ENCODE measurements around the gene ADAM19.

The ADAM19 gene

DNA sequence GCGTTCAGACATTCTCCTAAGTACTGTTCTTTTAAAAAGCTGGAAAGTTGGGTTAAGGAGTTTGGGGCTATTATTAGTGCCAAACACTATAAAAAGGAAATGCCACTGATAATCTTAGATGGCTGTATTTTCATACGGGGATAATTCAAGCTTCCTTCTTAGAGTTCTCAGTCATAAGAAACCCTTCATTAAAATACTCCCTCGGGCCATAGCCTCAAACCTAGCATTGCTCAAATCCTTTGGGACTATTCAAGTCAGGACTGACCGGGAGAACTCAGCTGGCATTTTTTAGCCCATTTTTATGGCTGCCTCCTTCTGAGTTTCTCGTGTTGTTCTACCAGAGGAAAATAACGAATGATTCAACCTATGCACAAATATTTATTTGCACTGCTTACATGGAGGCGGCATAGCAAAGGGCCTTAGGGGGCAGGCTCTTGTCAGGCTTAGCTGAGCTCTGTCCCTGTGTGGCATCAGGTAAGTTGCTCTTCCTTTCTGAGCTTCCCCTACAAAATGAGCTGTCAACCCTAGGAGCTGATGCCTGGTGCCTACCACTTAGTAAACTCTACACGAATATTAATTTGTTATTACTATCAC, 33.5 kb upstream of the ADAM19 start:
- Histone ChIP-seq H3K36me3 (ENCODE audit: control insufficient read depth, insufficient read depth, low read length) (no peaks in the 10 kb centered on the region), H3K9me3 (ENCODE audit: control insufficient read depth, insufficient read depth, low read length) (no peaks in the 10 kb centered on the region), H3K9ac (ENCODE audit: low read depth, low read length) (no peak overlapping the region), H3K27me3 (ENCODE audit: control insufficient read depth, insufficient read depth, low read length) (no peaks in the 10 kb centered on the region), H3K27ac (ENCODE audit: low read depth, low read length) (no peak overlapping the region), H3K4me1 (ENCODE audit: control insufficient read depth, insufficient read depth, low read length) (no peaks in the 10 kb centered on the region), H3K4me3 (ENCODE audit: low read depth, low read length) (no peak overlapping the region)

DNA sequence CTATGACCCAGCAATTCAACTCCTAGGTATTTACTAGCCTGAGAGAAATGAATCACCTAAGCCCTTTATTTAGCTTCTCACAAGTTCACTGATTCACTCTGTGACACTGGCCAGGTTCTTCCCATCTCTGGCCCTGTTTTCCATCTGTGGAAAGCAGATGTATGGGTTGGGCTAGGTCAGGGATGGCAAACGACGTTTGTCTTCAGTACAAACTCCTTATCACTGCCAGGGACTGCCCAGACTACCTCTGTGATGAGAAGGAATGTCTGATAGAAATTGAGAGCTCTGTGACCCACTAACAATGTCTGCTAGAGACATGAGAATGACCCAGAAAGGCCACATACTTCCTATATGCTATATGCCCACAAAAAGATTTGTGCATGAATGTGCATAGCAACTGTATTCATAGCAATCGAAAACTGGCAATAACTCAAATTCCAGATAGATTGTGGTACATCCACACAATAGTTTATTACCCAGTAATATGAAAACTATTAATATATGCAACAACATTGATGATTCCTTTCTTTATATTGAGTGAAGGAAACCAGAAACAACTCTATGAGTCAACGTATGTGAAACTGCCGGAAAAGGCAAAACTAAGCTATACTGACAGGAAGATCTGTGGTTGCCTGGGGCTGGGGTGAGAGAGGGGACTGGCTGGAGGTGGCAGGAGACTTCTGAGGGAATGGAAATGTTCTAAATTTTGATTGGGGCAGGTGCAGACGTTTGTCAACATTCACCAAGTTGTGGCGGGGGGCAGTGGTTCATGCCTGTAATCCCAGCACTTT, 32.0 kb upstream of the ADAM19 start:
- Histone ChIP-seq H3K9me3 (ENCODE audit: control insufficient read depth, insufficient read depth, low read length) (no peaks in the 10 kb centered on the region), H3K4me1 (ENCODE audit: control insufficient read depth, insufficient read depth, low read length) (no peaks in the 10 kb centered on the region), H3K4me3 (ENCODE audit: low read depth, low read length) (no peak overlapping the region), H3K27me3 (ENCODE audit: control insufficient read depth, insufficient read depth, low read length) (no peaks in the 10 kb centered on the region), H3K27ac (ENCODE audit: low read depth, low read length) (no peak overlapping the region), H3K36me3 (ENCODE audit: control insufficient read depth, insufficient read depth, low read length) (no peaks in the 10 kb centered on the region), H3K9ac (ENCODE audit: low read depth, low read length) (no peak overlapping the region)

DNA sequence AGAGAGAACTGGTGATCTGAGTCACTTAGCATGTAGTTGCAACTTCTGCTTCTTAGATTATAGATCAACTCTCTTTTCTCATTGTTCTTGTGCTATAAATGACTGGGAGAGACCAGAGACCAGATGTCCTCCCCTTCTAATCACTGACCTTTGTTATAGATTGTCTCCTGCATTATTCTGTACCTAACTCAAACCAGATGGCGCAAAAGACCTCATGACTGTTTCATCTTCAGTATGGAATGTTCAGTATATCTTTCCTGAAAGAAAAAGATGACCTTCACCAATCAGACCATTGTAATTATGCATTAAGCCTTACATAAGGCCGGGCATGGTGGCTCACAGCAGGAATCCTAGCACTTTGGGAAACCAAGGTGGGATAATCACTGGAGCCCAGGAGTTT, 30.5 kb upstream of the ADAM19 start:
- no peak overlapping the region for H3K4me3 ChIP-seq (ENCODE audit: low read depth, low read length)
- no peaks in the 10 kb centered on the region for H3K36me3 ChIP-seq (ENCODE audit: control insufficient read depth, insufficient read depth, low read length)
- H3K27ac ChIP-seq (ENCODE audit: low read depth, low read length): no peak overlapping the region
- H3K9me3 ChIP-seq (ENCODE audit: control insufficient read depth, insufficient read depth, low read length): no peaks in the 10 kb centered on the region
- H3K27me3 ChIP-seq (ENCODE audit: control insufficient read depth, insufficient read depth, low read length): no peaks in the 10 kb centered on the region
- H3K9ac ChIP-seq (ENCODE audit: low read depth, low read length): no peak overlapping the region
- H3K4me1 ChIP-seq (ENCODE audit: control insufficient read depth, insufficient read depth, low read length): no peaks in the 10 kb centered on the region

DNA sequence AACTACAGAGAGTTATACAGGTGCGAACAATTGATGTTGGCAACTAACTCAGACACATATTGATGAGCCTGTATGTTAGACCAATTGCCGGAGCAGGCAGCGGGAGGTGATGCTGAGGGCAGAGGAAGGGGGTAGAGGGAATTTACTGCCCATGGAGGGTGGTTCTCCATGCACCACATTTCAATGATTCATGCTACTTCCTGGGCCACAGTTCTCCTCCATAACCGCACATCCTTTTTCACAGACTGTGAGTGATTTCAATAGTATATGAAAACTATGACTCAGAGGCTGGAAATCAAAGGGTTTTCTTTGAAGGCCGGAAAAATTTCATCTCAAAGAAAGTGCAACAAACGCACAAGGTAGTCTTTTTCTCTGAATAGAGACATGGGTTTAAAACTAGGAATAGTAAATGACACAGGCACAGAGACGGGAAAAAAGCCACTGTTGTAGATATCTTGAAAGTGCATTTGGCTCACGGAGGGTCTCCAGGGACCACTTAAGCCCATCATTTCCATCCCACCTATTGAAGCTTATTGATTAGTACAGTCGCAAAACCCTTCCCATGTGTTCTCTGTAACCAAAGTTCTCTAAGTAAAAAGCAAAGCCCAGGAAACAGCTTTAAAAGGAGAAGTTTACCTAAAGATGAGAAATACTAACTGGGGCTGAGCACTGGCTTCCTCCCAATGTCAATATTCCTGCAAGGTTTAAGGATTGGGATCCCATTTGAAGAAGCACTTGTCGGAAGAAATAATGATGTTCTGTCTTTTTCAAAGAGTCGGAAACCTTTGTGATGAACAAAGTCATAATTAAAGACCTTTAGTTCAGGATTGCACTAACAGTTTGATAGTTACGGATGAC, 28.0 kb upstream of the ADAM19 start:
- no peak overlapping the region for H3K4me3 ChIP-seq (ENCODE audit: low read depth, low read length)
- no peaks in the 10 kb centered on the region for H3K4me1 ChIP-seq (ENCODE audit: control insufficient read depth, insufficient read depth, low read length)
- H3K27ac ChIP-seq (ENCODE audit: low read depth, low read length): no peak overlapping the region
- no peaks in the 10 kb centered on the region for H3K9me3 ChIP-seq (ENCODE audit: control insufficient read depth, insufficient read depth, low read length)
- no peak overlapping the region for H3K9ac ChIP-seq (ENCODE audit: low read depth, low read length)
- H3K36me3 ChIP-seq (ENCODE audit: control insufficient read depth, insufficient read depth, low read length): no peaks in the 10 kb centered on the region
- H3K27me3 ChIP-seq (ENCODE audit: control insufficient read depth, insufficient read depth, low read length): no peaks in the 10 kb centered on the region

DNA sequence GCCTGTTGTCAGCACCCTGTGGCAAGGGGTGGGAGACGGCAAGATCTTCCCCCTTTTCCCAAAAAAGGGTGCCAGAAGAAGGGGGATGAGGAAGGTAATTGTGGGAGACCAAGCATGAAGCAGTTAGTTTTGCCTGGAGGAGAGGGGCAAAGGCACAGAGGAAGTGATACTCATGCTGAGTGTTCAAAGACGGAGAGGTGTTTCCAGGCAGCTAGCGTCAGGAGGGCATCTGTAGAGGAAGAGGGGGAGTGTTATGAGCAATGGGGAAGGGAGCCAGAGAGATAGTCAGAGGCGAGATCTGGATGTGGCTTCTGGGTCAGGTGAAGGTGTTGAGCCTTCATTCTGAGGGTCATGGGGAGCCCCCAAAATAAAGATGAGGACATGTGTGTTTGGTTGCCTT, 26.9 kb upstream of the ADAM19 start:
- H3K4me1 ChIP-seq (ENCODE audit: control insufficient read depth, insufficient read depth, low read length): no peaks in the 10 kb centered on the region
- H3K27ac ChIP-seq (ENCODE audit: low read depth, low read length): no peak overlapping the region
- no peaks in the 10 kb centered on the region for H3K36me3 ChIP-seq (ENCODE audit: control insufficient read depth, insufficient read depth, low read length)
- no peak overlapping the region for H3K9ac ChIP-seq (ENCODE audit: low read depth, low read length)
- H3K9me3 ChIP-seq (ENCODE audit: control insufficient read depth, insufficient read depth, low read length): no peaks in the 10 kb centered on the region
- no peaks in the 10 kb centered on the region for H3K27me3 ChIP-seq (ENCODE audit: control insufficient read depth, insufficient read depth, low read length)
- H3K4me3 ChIP-seq (ENCODE audit: low read depth, low read length): no peak overlapping the region

DNA sequence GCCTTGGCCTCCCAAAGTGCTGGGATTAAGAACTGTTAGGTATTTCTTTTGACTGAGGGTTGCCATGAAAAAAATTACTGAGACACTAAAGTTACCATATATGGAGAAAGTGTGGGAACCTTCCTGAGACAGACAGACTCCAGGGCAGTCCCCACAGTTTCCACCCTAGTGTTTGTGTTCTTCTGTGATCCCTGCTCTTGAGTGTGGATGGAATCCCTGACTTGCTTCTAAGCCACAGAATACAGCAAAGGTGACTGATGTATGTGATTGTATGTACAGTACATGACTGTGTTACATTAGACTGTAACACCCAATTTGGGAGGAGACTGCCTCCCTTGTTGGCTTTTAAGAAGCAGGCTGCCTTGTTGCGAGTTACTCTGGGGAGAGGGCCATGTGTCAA, 24.7 kb upstream of the ADAM19 start:
- Histone ChIP-seq H3K27ac (ENCODE audit: low read depth, low read length) (no peak overlapping the region), H3K9ac (ENCODE audit: low read depth, low read length) (no peak overlapping the region), H3K4me3 (ENCODE audit: low read depth, low read length) (no peak overlapping the region), H3K36me3 (ENCODE audit: control insufficient read depth, insufficient read depth, low read length) (no peaks in the 10 kb centered on the region), H3K4me1 (ENCODE audit: control insufficient read depth, insufficient read depth, low read length) (no peaks in the 10 kb centered on the region), H3K27me3 (ENCODE audit: control insufficient read depth, insufficient read depth, low read length) (no peaks in the 10 kb centered on the region), H3K9me3 (ENCODE audit: control insufficient read depth, insufficient read depth, low read length) (no peaks in the 10 kb centered on the region)

DNA sequence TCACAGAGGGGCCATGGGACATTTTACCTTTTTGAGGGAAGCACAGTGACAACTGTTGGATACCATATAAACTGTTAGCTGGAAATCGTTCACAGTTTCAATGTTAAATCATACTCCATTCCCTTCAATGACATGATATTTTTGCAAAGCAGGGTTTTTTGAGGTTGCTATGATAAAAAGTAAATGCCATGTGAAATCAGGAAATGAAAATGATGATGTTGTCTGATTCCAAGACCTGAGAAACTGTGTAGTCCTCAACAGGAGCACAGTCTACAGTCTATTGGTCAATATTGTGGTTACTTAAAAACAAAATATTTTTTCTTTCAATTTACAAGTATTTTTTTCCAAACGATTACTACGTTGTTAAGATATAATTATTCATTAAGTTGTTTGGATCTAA, 24.0 kb upstream of the ADAM19 start:
- H3K27me3 ChIP-seq (ENCODE audit: control insufficient read depth, insufficient read depth, low read length): no peaks in the 10 kb centered on the region
- H3K36me3 ChIP-seq (ENCODE audit: control insufficient read depth, insufficient read depth, low read length): no peaks in the 10 kb centered on the region
- H3K4me3 ChIP-seq (ENCODE audit: low read depth, low read length): no peak overlapping the region
- no peak overlapping the region for H3K9ac ChIP-seq (ENCODE audit: low read depth, low read length)
- no peak overlapping the region for H3K27ac ChIP-seq (ENCODE audit: low read depth, low read length)
- H3K4me1 ChIP-seq (ENCODE audit: control insufficient read depth, insufficient read depth, low read length): no peaks in the 10 kb centered on the region
- no peaks in the 10 kb centered on the region for H3K9me3 ChIP-seq (ENCODE audit: control insufficient read depth, insufficient read depth, low read length)

DNA sequence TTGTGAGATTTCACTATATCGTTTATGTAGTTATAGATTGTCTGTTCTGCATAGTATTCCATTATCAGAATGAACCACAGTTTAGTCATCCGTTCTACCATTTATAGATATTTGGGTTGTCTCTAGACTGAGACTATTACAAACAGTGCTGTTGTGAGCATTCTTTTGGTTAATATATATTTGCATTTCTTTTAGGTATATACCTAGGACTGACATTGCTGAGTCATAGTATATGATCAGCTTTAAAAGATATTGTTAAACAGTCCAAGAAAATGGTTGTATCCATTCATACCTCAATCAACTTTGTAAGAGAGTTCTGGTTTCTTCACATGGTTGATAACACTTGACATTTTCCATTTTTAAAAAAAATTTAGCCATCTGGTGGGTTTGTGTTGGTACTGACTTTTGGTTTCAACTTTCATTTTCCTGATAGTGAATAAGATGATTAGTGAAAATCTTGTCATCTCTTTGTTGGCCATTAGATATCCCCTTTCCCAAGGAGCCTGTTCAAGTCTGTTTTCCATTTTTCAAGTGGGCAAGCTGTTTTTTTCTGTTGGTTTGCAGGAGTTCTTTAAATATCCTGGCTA, 22.9 kb upstream of the ADAM19 start:
- Histone ChIP-seq H3K9me3 (ENCODE audit: control insufficient read depth, insufficient read depth, low read length) (no peaks in the 10 kb centered on the region), H3K9ac (ENCODE audit: low read depth, low read length) (no peak overlapping the region), H3K36me3 (ENCODE audit: control insufficient read depth, insufficient read depth, low read length) (no peaks in the 10 kb centered on the region), H3K27ac (ENCODE audit: low read depth, low read length) (no peak overlapping the region), H3K4me1 (ENCODE audit: control insufficient read depth, insufficient read depth, low read length) (no peaks in the 10 kb centered on the region), H3K27me3 (ENCODE audit: control insufficient read depth, insufficient read depth, low read length) (no peaks in the 10 kb centered on the region), H3K4me3 (ENCODE audit: low read depth, low read length) (no peak overlapping the region)

DNA sequence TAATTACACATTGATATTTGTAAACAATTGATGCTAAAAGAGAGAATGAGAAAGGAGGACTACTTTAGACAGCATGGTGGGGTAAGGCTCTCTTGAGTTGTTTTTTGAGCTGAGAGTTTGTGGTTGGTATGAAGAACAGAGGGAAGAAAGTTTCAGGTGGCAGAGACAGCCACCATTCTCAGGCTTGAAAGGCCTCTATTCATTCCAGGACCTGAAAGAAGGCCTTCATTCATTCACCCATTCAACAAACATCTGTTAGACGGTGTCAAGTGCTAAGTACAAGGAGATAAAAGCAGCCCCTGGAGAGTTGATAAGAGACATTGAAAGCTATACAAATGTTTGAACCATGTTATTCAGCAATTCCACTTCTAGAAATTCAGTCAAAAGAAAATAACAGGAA, 21.7 kb upstream of the ADAM19 start:
- Histone ChIP-seq H3K9me3 (ENCODE audit: control insufficient read depth, insufficient read depth, low read length) (no peaks in the 10 kb centered on the region), H3K27ac (ENCODE audit: low read depth, low read length) (no peak overlapping the region), H3K4me3 (ENCODE audit: low read depth, low read length) (no peak overlapping the region), H3K27me3 (ENCODE audit: control insufficient read depth, insufficient read depth, low read length) (no peaks in the 10 kb centered on the region), H3K9ac (ENCODE audit: low read depth, low read length) (no peak overlapping the region), H3K4me1 (ENCODE audit: control insufficient read depth, insufficient read depth, low read length) (no peaks in the 10 kb centered on the region), H3K36me3 (ENCODE audit: control insufficient read depth, insufficient read depth, low read length) (no peaks in the 10 kb centered on the region)

DNA sequence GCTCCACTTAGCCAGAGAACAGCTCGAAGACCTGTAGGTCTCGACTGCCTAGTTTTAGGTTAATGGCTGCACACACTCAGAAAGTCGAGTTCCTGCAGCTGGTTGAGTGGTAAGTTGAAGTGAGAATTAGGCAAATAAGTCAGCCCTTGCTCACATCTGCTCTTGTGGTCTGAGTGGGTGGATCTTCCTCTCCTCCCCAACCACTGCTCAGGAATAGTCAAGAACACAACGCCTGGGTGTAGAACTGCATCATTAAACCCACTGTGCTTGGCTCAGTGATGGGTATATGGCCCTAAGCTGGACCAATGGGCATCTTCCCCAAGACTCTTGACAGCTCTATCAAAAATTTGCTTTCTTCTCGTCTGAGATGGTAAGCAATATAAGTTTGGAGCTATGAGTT, 20.9 kb upstream of the ADAM19 start:
- Histone ChIP-seq H3K9ac (ENCODE audit: low read depth, low read length) (no peak overlapping the region), H3K27ac (ENCODE audit: low read depth, low read length) (no peak overlapping the region), H3K36me3 (ENCODE audit: control insufficient read depth, insufficient read depth, low read length) (no peaks in the 10 kb centered on the region), H3K4me1 (ENCODE audit: control insufficient read depth, insufficient read depth, low read length) (no peaks in the 10 kb centered on the region), H3K27me3 (ENCODE audit: control insufficient read depth, insufficient read depth, low read length) (no peaks in the 10 kb centered on the region), H3K9me3 (ENCODE audit: control insufficient read depth, insufficient read depth, low read length) (no peaks in the 10 kb centered on the region), H3K4me3 (ENCODE audit: low read depth, low read length) (no peak overlapping the region)
